Measurements from ENCODE around the gene ERP44.

GRCh38 chr9:100112677-100113336 lies 14.0 kb upstream of the ERP44 start:
- TF ChIP-seq CTCF (IDR thresholded peaks at IDR 0.05; ENCODE audit: extremely low read depth in 1 of 2, insufficient read depth in 1 of 2, low read depth in 1 of 2, low read length in 2 of 2) (no peak), POLR2AphosphoS5 (IDR thresholded peaks at IDR 0.05; ENCODE audit: insufficient read depth, low read depth, low read length) (no peak), MAX (IDR thresholded peaks at IDR 0.05; ENCODE audit: insufficient read depth, insufficient read length) (no peak), MYC (IDR thresholded peaks at IDR 0.05; ENCODE audit: low read depth, low read length) (no peak), POLR2A (IDR thresholded peaks at IDR 0.05; ENCODE audit: low read depth, low read length) (no peak), EZH2 (IDR thresholded peaks at IDR 0.05; ENCODE audit: borderline replicate concordance, low read depth, low read length, severe bottlenecking) (no peak), JUN (IDR thresholded peaks at IDR 0.05; ENCODE audit: borderline replicate concordance, insufficient read depth, insufficient read length, low read depth) (no peak), GATA2 (IDR thresholded peaks at IDR 0.05; ENCODE audit: insufficient read depth, insufficient read length, low read depth, low read length) (no peak)

Measured in endothelial cell of umbilical vein (primary cell).